CD4-positive, alpha-beta T cell treated with Interleukin-12 subunit alpha and Interleukin-12 subunit beta, for 1 hour (primary cell): Measurements from ENCODE around the gene COL4A1.

Source experiments
- DNase-seq: peaks from one replicate; pipeline ENCODE4 v3.0.0-alpha.2; 2020

COL4A1 gene

DNA sequence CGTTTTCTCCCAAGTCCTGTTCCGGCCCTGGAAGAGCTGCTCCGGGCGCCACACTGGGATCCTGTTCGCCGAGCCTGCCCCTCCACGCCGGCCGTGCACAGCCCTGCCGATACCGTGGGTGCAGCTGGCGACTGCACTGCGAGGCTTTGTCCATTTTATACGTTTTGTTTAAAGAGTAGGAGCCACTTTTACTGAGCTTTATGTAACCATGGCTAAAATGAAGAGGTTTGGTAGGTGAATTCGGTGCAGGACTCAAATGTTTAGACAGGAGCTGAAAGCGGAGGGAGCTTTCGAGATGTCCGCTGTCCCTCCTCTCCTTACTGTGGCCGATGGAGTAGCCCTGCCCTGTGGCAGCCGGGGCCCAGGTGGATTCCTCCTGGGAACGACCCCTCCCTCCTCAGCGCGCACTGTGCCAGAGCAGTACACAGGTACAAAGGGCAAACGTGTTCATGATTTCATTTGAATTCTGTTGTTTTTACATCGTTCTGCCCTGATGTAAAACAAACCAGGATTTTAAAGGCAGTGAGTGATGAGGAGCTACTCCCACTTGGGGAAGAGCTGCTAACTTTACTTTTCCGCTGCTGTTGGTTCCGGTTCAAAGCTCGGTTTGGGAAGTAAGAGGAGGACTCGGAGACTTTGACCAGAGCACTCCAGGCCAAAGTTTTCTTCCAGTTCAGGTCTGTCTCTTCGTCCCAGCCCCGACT is 1.9 kb upstream of the COL4A1 start:
- no peak for DNase-seq

DNA sequence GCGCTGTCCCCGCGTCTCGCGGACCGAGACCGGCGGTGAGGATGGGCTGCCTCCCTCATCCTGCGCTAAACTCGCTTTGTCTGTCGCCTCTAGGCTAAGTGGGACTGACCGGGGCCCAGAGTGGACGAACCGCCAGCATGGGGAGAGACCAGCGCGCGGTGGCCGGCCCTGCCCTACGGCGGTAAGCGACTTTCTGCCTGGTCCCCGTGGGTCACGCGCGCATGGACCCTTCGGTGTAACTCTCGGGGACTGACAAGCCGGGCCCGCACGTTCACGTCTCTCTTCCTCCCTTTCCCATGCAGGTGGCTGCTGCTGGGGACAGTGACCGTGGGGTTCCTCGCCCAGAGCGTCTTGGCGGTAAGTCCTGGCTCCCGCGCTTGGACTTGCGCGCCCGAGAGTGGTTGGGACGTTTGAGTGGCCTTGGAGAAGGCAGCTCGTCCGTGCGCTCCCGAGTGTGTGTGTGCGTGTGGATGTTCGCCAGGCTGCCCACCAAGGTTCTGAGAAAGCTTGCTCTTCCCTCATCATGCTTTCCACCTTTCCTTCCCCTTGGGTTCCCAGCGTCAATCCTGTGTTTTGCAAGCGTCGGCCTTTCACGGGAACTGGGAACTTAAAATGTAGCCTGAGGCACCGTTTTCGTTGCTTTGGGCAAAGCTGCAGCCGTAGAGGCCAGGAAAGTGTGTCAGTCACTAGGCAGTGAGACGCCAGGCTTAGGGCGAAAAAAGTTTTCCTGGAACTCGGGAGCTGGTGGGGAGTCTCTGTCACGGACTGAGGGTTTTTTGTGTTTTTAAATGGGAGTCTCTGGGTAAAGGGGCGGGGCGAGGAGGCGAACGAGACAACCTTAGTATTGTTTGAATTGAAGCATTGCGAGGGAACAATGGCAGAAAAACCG is 1.1 kb upstream of the COL4A1 start:
- no peak for DNase-seq

DNA sequence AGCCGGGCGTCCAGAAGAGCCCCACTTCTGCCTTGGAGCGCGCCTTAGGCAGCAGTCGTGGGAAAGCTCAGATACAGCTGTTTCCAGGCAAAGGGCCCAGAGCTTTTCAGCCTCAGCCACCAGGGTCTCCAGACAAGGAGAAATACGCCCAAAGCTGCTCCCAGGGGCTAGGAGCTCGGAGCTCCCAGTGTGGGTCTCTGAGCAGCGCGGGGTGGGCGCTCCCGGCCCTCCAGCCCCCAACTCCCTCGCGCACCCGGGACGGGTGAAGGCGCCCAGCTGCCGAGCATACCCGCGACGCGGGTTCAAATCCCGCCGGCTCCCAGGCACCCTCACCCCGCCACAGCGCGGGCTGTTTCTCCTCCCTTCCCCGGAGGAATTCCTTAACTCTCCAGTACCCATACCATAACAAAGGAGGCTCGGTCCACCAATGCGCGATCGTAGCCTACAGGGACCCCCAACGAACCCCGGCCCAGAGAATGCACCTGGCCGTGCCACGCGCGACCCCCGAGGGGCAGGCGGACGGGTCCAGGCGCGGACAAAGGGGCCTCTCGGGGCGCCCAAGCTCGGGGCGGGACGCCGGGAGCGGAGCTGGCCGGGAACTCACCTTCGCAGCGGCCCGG is 507 bp downstream of the COL4A1 start:
- no peak for DNase-seq

DNA sequence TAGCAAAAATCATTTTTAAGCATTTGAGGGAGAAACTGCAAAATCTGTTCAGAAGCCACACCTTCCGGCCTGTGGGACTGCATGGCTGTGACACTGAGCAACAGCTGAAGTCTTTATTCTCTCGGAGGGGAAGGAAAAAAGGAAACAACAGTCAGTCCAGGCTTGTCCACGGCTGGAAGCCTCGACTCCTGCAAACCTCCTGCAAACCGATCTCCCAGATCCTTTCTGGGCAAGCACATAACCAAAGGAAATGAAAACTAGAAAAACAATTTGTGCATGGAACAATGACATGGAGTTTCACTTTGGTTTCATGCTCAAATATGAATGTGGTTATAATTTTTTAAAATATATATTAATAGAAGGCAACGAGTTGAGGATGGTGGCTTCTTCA is 1.0 kb downstream of the COL4A1 start:
- DNase-seq, result no peak

DNA sequence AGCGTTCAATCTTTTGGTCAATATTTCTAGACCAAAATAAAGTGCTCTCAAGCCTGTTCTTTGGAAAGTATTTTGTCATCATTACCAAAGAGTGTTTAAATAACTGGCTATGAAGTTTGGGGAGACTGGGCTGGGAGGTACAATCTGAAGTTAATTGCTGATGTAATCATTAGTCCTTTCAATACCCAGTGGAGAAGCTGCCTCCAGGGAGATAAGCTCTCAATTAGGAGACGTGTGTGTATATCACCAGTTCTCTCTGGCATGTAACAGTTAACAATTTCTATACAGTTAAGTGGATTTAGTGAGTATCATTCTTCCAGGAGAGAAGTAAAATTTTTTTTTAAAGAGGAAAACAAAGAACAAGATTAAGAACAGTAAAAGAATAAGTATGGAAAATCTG is 1.4 kb downstream of the COL4A1 start:
- no peak for DNase-seq

DNA sequence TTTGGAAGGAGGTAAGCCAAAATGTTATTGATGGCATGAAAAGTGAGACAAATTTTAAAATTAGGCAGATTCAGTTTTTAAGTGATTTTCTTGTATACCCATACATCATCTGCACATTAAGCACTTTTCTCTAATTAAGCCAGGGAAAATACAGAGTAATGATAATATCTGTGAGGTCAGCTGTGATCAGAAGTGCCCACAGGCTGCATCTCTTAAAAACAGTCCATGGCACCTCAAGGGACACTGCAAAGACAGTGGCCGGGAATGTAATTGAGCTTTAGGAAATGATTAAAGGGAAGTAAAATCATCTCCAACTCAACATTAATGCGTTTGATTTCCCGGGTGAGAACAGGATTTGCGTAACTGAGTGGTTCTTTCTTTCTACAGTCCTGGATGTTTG is 2.0 kb downstream of the COL4A1 start:
- DNase-seq, result no peak

DNA sequence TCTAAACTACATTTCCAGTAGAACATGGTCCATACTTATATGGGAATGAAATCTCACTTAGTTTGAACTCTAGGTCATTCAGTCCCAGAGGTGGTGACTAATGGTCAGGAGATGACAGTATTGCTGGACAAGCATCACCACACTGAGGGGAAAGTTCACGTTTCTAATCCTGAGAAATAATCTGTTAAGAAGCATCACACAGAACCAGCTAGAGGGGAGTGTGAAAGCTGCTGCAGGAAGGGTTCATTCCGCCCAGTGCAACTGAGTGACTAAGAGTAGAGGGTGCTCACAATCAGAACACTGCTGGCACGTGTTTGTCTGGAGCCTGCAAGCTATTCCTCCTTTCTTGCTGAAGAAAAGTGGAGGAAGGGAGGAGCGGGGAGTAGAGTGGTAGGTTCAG is 2.7 kb downstream of the COL4A1 start:
- DNase-seq, result no peak

DNA sequence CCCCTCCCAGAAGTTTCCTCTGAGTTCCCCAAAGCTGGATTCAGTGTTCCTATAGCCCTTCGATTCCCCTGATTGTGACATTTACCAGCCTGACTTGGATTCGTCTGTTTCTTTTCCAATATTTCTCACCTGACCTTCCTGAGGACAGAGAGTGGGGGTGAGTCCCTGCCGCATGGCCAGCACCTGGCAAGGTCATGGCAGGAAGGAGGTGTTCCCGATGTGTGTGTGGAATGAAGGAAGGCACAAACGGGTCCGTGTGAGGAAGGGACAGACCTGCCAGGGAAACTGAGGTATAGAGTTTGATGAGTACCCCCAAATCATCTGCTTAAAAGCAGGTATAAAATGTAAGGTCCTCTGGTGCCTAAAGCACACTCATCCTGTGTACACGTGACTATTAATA is 3.3 kb downstream of the COL4A1 start:
- DNase-seq, result no peak

DNA sequence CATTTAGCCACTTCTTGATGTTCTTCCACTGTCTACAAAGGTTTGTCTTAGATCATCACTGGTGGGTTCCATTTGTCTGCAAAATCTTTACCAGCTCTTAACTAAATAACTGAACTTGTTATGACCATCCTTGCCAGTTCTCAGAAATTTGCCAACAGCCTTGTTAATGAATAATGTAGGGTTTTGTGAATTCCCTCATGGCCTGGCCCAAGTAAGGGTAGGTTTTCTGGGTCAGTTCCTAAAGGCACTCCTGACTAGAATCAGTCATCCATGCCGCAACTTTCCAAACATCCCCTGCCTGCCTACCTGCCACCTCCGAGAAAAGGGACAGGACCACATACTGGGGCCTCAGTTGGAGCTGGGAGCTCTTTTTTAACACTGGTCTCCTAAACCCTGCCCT is 4.0 kb downstream of the COL4A1 start:
- DNase-seq, result no peak

DNA sequence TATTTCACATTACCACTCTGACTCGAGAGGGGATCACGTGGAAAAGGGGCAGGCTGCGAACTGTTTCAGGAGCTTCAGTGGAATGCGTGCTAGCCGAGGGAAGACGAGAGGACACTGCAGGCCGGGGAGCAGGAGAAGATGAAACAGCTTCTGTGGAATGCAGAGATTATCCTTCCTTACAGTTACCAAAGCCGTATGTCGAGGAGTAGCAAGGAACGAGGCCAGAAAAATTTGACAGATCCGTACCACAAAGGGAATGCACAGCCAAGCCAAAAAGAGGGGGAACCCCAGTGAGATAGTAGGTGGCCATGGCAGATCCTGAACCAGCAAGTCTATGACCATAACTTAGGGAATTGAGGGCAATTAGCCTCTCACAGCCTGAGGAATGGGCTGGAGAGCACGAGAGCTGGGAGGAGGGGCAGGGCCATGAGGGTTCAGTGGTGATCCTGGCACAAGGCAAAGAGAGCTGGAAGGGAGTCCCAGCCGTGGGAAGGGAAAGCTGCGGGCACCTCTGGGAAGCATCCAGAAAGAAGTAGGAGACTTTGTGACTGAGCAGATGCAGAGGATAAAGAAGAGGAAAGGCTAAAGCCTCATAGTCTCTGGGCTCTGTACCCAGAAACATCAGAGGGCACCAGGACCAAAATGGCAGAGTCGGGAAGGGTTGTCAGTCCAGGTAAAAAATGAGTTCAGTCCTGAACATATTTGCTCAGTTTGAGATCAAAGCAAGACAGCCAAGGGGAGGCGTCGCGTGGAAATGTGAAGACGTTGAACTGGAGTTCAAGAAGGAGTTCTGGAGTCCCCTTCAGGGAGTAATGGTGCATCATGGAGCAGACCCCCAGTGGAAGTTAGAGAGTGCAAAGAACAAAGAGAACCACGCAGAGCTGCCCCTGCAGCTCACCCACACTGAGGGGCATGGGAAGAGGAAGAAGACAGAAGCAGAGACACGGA is 5.1 kb downstream of the COL4A1 start:
- no peak for DNase-seq

DNA sequence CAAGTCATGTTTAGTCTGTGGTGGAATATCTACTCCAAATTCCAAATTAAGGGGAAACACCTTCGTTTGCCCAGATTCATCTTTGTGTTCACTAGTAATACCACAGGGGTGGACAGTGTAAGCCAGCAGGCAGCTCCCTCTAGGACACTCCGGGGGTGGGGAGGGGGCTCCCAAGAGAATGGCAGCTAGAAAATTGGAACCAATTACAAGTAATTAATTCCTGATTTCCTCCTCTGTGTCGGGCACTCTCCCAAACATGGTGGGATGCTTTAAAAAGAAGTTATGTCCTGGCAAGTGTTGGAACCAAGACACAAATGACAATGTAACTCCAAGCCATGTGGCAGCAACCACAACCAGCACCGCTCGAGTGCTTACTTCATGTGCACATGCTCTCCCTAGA is 5.9 kb downstream of the COL4A1 start:
- no peak for DNase-seq

DNA sequence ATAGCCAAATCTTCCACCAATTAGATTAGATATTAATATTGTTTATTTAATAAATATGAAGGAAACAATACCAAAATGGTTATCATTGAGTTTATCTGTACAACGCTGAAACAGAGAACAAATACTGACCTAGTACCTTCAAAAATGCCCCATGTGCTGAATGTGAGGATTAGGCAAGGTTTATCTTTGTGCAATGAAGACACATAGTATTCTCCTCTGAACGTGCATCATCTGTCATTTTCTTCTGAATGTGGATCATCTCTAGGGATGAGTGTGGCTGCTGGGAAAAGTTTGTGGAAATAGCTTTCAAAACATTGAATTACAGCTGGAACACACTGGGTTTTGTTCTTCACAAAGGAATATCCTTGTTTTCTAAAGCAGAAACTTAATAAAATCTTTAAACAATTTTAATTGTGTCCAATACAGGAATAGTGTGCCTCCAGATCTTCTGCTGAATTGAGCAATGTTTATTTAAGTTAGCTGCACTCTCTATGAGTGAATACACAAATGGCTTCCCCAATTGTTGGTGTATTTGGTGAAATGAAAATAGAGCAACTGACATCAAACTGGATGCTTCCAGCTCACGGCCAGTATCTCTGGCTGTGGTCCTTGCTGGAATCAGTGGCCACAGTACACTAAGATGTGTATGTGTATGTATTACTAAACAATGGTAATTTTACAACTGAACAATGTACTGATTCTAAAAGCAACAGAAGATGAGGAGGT is 6.7 kb downstream of the COL4A1 start:
- DNase-seq, result no peak

DNA sequence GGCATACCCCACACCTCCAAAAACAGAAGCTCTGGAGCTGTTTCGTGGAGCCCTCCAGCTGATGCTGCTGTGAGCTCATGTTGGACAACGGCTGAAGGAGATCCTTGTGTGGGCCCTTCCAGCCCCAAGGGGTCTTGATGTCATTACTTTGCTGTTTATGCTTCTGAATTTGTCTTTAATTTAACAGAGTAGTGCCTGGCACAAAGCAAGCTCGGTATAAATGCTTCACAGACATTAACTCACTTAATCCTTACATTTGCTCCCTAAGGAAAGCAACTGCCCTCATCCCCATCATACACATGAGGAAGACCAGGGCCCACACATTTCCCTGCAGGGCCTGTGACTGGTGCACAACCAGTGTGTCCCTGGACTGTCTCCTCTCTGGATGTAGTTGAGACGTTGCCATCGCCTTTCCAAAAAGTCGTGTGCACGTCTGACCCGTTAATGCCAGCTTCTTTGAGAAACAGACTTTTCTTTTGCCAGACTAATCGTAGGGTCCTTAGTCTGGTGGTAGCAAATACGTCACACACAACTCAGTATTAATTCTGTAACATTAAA is 7.6 kb downstream of the COL4A1 start:
- DNase-seq, result no peak

DNA sequence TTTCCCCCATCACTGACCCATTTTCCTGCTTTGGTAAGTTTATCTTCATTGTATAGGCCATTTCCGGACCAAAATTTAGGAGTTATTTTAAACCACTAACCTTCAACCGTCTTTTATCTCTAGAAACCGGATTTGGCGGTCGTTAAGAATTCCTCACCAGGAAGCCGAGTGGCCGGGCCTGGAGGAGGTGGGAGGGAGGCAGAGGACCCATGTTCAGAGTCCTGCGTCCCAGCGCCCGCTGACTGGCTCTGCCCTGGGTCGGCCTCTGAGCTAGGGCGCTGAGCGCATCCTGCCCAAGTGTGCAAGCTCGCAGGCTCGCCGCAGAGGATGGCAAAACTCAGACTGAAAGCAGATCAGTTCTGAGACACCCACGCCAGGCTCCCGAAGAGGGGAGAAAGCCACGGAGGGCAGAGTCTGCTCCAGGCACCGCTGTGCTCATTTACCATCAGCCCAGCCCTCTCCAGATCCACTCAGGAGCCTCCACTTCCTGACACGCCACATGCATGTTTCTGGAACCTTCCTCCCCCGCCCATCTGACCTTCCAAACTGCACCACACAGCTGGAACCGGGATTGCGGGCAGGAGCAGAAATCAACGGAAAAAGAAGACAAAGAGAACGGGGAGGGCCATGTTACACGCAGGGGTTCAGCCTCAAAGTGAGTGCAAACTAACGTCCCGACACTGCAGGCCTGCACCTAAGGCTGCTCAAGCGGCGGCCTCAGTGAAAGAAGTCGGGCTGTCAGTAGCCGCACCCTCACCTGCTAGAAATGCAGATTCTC is 8.3 kb downstream of the COL4A1 start:
- DNase-seq, result no peak

DNA sequence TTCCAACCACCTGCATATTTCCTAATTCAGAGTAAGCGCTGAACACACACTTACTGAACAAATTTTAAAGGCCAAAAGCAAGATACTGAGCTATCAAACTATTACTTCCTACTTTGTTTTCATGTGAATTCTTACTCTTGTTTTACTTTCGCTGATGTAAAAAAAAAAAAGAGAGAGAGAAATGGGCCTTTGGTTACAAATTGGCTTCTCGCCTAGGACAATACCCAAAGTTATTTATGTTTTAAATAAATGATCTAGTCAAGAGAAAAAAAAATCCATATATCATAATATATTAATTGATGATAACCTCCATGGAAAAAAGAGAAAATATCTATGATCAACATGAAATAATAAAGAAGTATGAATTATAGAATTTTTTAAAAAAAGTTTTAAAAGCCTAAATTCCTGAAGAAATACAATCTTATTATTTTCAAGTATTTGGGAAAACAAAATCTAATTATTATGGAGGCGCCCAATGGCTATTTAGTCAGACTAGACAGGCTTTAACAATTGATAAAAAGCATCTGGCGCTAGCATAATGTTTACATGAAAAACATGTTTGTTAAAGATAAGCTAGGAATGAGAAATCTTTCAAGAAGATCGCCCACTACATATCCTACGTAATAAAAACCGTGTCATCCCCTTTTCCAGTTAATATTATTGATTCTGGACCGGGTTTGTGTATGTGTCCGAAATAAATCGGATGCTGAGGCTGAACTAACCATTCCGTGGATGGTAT is 9.0 kb downstream of the COL4A1 start:
- no peak for DNase-seq

DNA sequence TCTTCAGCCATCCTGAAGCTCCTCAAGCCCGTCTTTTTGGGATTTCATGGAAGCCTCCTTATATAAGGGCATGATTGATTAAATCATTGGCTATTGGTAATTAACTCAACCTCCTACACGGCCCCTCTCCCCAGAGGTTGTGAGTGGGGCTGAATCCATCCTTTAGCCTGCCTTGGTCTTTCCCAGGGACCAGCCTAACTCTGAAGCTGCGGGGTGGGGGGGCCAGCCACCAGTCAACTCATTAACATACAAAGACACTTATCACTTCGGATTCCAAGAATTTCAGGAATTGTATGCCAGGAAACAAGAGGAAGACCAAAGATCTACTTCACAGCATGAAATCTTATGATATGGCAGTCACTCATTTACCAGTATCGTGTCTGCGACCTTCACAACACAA is 9.9 kb downstream of the COL4A1 start:
- no peak for DNase-seq

DNA sequence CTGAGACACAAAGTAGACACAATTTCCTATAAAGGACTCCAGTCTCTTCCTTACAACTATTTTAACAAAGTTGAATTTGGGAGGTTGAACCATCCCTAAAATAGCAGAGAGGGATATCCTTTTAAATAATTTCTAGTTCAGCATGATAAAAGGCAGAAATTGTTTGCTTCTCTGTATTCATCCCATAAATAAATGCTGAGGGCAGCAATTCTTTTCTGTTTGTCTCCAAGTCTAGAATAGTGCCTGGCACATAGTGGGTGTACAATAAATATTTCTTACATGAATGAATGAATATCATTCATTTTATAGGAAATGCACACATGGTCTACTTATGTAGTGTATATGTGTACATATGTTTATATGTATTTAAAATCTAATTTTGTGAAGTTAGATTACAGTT is 12.3 kb downstream of the COL4A1 start:
- no peak for DNase-seq

DNA sequence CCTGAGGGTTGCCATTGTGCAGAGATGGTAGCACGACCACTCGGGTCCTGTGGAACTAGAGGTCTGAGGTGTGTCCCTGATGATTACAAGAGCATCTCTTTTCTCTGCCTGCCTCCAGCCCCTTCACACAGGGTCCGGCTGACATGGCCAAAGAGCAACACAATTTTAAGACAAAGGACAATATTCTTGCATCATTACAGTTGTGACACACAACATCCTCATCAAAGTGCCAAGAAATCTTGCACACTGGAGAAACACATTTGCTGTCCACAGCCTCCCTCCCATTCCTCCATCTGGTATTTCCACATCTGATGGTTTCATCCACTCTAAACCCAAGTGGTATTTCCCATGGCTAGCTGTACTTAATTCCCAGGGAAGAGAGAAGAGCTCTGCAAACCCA is 12.8 kb downstream of the COL4A1 start:
- no peak for DNase-seq

DNA sequence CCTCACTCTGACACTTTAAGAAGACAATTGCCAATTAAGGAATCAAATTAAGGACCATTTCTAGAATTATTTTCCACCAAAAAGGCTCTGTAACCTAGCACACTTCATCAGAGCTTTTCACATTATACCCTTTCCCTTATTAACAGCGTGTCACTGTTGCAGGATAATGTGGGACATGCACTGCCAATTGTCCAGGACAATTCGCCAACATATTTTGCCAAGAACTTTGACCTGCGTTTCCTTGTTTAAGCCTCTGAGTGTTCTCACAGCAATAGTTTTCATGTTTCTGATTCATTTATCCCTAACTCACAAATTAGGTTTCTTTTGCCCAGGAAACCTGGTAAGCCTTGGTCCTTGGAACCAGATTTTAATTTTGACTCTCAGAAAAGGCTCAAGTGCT is 13.3 kb downstream of the COL4A1 start:
- no peak for DNase-seq

DNA sequence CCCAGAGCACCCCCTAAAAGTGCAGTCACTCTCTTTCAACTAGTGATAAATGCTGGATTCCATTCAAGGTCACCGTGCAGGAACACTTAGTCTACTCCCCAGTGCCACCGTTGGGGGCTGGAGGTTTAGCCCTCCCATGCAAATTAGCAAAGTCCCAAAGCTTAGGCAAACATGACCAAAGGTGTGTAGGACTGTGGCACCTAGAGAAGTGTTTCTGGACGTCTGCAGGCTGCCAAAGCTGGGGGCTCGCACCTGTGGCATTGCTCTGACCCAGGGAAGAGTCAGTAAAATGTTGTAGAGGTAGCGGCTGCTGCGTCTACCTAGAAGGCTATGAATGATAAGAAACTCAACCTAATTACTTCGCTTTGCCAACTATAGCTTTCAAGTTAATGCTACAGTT is 13.9 kb downstream of the COL4A1 start:
- no peak for DNase-seq
